Activated CD8-positive, alpha-beta memory T cell treated with anti-CD3 and anti-CD28 coated beads for 36 hours (primary cell): Measurements from ENCODE around the gene DCAF7. TPM values are rescaled to one million over a fixed set of nuclear protein-coding genes. Genes with fewer than 3 reads are reported as not detected.

Source experiments
- CTCF ChIA-PET: fragments of 350-600 bp; sonication (Branson Sonifier 250); formaldehyde crosslinking; loops from one replicate; lab custom pipeline; 2021; ENCODE audit warnings: antibody characterized with exemption; lab: Charles Lee
- POLR2A ChIA-PET: fragments of 350-600 bp; sonication (Branson Sonifier 250); formaldehyde crosslinking; loops from one replicate; lab custom pipeline; 2021; ENCODE audit warnings: antibody characterized with exemption; lab: Charles Lee
- total RNA-seq, 2 experiments: library from RNA; stranded (reverse); gene quantifications; one replicate each; pipeline ENCODE4 v1.2.3, GENCODE V29; 2021

Gene DCAF7
- total RNA-seq, 2 experiments from 2014 or later = 100 to 103 TPM

DNA sequence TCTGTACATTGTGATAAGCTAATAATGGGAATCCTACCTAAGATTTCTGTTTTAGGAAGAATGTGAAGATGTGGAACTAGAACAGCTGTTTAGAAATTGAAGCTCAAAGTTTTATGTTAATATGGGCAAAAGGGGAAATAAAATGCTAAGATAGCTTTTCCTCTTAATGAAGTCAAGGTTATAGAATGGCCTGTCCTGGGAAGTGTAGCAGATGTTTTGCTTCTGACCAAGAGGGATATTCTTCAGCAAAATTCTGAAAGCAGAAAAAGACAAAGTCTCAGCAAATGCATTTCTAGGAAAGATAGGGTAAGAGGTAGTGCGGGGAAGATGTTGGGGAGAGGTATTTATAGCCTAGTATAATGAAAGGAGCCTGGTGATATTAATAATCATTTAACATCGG lies 85.0 kb downstream of the DCAF7 start:
- ChIA-PET CTCF (interaction anchor here (1.0 kb wide), 1 partner anchor 75 kb away, joined by 3 read pairs; no protein-coding TSS in a partner anchor), POLR2A (no interaction called here)

DNA sequence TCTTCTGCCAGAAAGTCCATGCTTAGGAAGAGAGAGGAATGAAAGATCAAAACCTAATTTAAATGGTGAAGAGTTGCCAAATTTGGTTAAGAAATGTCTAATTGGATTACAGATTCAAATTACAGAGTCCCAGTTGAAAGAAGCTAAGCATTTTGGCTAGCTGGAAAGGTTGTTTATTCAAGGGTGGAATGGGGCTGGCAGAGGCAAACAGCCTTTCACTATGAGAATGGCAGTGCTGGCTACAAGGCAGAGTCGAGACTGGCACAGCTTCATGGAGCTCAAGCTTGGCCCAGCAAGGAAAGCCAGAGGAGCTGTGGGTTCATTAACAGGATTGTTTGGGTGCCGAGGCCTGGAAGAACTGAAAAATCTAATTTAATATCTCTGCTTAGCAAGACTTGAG lies 85.5 kb downstream of the DCAF7 start:
- ChIA-PET CTCF (no interaction called here), POLR2A (no interaction called here)

DNA sequence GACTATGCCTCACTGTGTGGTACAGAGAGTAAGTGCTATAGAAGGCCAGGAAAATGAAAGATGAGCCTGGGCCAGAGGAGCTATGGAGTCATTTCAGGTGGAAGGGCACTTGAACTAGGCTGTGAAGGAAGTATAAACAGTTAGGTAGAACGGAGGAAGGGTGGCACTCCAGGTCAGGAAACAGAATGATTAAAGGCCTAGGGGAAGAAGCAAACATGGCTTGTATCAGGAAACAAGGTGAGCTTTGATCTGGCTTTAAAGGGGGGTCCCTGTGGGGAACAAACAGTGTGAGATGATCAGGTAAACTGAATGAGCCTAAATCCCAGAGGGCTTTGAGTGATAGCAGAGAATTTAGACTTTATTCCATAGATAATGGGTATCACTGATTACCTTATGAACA lies 88.8 kb downstream of the DCAF7 start:
- ChIA-PET CTCF (no interaction called here), POLR2A (interaction anchor here (0.5 kb wide), 1 partner anchor 410 kb away, joined by 3 read pairs; no protein-coding TSS in a partner anchor)

DNA sequence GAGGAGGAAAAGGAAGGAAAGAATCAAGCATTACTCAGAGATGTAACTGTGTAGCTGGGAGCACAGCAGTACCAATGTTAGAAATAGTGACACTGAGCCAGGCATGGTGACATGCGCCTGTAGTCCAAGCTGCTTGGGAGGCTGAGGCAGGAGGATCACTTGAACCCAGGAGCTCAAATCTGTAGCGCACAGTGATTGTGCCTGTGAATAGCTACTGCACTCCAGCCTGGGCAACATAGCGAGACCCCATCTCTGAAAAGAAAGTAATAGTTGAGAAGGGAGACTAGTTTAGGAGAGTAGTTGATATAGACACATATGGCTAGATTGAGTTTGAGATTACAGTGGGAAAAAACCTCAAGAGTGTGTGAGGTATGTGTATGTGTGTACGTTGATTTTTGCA lies 89.8 kb downstream of the DCAF7 start:
- ChIA-PET CTCF (no interaction called here), POLR2A (no interaction called here)

DNA sequence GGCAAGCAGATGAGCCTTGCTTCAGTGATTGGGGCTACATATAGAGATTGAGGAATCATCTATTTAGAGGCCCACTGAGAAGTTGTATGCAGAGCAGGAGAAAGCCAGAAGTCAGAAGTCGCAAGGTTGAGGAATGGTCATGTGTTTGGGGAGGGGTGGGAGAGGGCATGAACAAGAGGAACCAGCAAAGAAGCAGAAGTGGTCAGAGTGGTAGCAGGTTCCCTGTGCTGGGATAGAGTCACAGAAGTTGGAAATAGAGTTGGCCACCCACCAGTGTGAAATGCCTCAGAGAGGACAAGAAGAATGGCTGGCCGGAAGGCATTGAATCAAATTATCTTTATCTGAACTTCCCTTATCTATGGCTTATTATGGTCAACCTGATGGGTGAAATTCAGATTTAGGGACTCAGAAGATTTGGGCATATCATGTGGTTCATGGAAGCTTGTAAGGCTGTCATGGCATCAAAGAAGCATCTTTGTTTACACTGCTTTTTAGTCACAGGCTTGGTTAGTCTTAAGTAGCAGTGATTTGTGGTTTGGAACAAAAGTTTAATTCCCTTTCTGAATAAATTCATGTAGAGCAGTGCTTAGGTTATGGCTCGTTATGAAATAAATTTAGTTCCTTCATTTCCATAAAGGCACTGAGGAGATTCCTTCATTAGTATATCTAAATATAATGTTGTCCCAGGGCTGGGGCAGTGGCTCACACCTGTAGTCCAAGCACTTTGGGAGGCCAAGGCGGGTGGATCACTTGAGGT lies 91.6 kb downstream of the DCAF7 start:
- ChIA-PET POLR2A (no interaction called here), CTCF (interaction anchor here (0.7 kb wide), 1 partner anchor 22 kb away, joined by 4 read pairs; no protein-coding TSS in a partner anchor)

Other genes starting within 250 kb of the DCAF7 start
- gene CYB561, start 104.2 kb upstream of the DCAF7 start, total RNA-seq = 1 to 10 TPM; 8.6 to 9.9 TPM
- under 1 TPM; 0.51 to 0.80 TPM for gene ACE, start 73.4 kb upstream of the DCAF7 start, total RNA-seq
- gene KCNH6, start 27.1 kb upstream of the DCAF7 start, total RNA-seq = not detected
- gene TACO1, start 50.4 kb downstream of the DCAF7 start, total RNA-seq = 10 to 100 TPM; 35.5 to 37.4 TPM
- 10 to 100 TPM; 28.9 to 29.8 TPM for gene MAP3K3, start 71.9 kb downstream of the DCAF7 start, total RNA-seq
- gene LIMD2, start 149.6 kb downstream of the DCAF7 start, total RNA-seq = 100 to 1,000 TPM; 180 to 188 TPM
- 10 to 100 TPM; 47.5 to 48.2 TPM for gene STRADA, start 191.3 kb downstream of the DCAF7 start, total RNA-seq
- gene CCDC47, start 223.1 kb downstream of the DCAF7 start, total RNA-seq = 10 to 100 TPM; 98.4 to 98.9 TPM
- gene DDX42, start 223.7 kb downstream of the DCAF7 start, total RNA-seq = 100 to 1,000 TPM; 102 to 113 TPM